ENCODE results near the gene STK36.

STK36 gene

DNA sequence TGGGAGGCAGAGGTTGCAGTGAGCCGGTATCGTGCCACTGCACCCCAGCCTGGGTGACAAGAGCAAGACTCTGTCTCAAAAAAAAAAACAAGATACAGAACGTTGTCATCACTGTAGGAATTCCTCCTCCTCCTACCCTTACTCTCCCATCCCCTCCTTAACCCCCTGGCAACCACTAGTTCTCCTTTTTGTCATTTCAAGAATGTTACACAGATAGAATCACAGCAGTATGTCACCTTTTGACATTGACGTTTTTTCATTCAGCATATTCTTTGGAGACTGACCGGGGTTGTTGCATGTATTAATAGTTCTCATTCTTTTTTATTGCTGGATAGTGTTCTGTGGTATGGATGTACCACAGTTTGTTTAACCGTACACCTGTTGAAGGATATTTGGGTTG, 71.2 kb downstream of the STK36 start:
- Histone ChIP-seq H3K4me3 (no peak overlapping the region), H3K27ac (no peak overlapping the region)

DNA sequence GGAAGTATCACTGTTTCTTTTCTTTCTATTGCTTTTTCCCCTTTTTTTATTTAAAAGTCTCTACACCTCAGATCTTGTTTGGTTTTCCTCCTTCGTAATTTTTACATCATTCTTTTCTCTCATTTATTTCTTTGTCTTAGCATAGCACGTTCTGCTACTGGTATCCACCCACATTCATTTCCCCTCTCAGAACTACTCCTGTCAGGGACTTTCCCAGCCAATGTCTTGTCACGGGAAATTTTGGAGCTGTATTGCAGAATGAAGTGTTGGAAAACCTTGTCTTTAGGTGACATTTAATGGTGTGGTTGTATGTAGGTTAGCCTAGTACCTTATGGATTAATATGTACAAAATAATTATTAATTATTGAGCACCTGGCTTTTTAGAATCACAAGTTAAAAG, 72.7 kb downstream of the STK36 start:
- no peak overlapping the region for H3K4me3 ChIP-seq
- H3K27ac ChIP-seq, result peak overlapping the region in 9 of 21 experiments; percentile 2 to 85 (median 58)

GRCh38 chr2:218745160-218745558, 73.3 kb downstream of the STK36 start:
- peak overlapping the region in 14 of 21 experiments; percentile 2 to 85 (median 53) for H3K27ac ChIP-seq
- H3K4me3 ChIP-seq, result no peak overlapping the region

- Histone ChIP-seq H3K27ac (peak overlapping the region in 14 of 21 experiments; percentile 2 to 85 (median 48)), H3K4me3 (no peak overlapping the region)
Observed at GRCh38 chr2:218745559-218746469, 73.9 kb downstream of the STK36 start.

DNA sequence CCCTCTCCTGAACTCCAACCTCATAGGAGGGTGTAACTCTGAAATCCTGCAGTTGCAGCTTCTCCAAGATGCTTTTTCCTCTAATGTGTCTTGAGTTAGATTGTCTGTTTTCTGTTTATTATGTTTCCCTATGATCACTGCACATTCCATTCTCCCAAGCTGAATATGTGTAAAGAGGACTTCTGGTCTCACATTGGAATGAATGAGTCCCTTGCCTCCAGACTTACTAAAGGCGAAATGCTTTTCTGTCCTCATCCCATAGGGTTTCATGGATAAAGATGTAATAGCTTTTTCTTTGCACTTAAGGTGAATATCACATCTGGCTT, 74.5 kb downstream of the STK36 start:
- H3K27ac ChIP-seq, result peak overlapping the region in 9 of 21 experiments; percentile 23 to 85 (median 60)
- H3K4me3 ChIP-seq, result no peak overlapping the region

GRCh38 chr2:218746960-218747359, 75.1 kb downstream of the STK36 start:
- no peak overlapping the region for H3K4me3 ChIP-seq
- peak overlapping the region in 7 of 21 experiments; percentile 6 to 85 (median 69) for H3K27ac ChIP-seq

DNA sequence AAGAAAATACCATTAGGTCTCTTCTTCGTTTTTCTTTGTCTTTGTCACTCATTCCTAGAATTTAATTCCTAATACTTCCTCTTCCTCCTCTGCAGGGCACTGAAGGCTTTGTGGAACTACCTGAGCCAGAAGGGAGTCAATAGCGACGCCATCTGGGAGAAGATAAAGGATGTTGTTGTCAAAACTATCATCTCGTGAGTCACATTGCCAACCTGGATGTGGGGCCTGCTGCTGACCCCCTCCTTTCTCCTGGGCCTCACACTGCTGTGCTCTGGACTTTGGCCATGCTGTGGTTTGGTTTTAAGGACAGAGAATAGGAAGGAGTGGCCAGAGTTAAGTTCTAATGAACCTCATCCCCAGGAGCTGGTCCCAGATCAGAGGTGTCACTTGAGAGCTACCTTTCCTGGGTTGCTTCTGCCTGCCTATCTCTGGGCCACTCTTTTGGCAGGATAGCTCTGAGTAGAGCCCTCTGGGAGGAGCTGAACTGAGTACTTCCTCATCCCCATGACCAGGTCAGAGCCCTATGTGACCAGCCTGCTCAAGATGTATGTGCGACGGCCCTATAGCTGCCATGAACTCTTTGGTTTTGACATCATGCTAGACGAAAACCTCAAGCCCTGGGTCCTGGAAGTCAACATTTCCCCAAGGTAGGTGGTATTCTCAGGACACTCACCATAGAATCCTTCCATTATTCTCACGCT, 77.0 kb downstream of the STK36 start:
- no peak overlapping the region for H3K27ac ChIP-seq
- no peak overlapping the region for H3K4me3 ChIP-seq
